Measurements from ENCODE around the gene LCN15. TPM values are rescaled to one million over a fixed set of nuclear protein-coding genes. Genes with fewer than 3 reads are reported as not detected.

LCN15 gene
- total and polyA plus RNA-seq, 10 of the 15 experiments (the other 5 are each of a cell fraction or from before 2014, with no cell fraction given): 0.37 to 0.50 TPM; not detected in 8

GRCh38 chr9:136732444-136733178 is 31.7 kb downstream of the LCN15 start:
- intact Hi-C loops (cut with micrococcal nuclease; ENCODE audit: unreplicated experiment): no loop called here
- no peak overlapping the region for H2AFZ ChIP-seq (ENCODE audit: control insufficient read depth, low read depth, low read length)
- no TSS peak for BruUV-seq (replicated peaks)
- no peak overlapping the region for H3K4me2 ChIP-seq (ENCODE audit: control insufficient read depth, insufficient read depth)
- TF ChIP-seq, protein P1, sequence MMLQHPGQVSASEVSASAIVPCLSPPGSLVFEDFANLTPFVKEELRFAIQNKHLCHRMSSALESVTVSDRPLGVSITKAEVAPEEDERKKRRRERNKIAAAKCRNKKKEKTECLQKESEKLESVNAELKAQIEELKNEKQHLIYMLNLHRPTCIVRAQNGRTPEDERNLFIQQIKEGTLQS (IDR thresholded peaks at IDR 0.05; ENCODE audit: borderline replicate concordance, extremely low read depth, low read depth, low read length): no peak
- TF ChIP-seq, protein P2, sequence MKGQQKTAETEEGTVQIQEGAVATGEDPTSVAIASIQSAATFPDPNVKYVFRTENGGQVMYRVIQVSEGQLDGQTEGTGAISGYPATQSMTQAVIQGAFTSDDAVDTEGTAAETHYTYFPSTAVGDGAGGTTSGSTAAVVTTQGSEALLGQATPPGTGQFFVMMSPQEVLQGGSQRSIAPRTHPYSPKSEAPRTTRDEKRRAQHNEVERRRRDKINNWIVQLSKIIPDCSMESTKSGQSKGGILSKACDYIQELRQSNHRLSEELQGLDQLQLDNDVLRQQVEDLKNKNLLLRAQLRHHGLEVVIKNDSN (IDR thresholded peaks at IDR 0.05; ENCODE audit: borderline replicate concordance, extremely low read length, insufficient read depth, low read depth, low read length): peak; percentile 44
- TF ChIP-seq BHLHE40 (IDR thresholded peaks at IDR 0.05; ENCODE audit: borderline replicate concordance in 1 of 2, low read depth in 2 of 2, low read length in 1 of 2): peak in 1 of 2 experiments; percentile 39; a peak in 1 of 4 replicates
- no peak overlapping the region for H3K27ac ChIP-seq (ENCODE audit: control insufficient read depth, insufficient read depth)
- H3K36me3 ChIP-seq (ENCODE audit: control insufficient read depth in 2 of 2, insufficient read depth in 2 of 2, low read length in 1 of 2): no peaks in the 10 kb centered on the region
- no peak for FAIRE-seq
- H3K9me3 ChIP-seq (replicated peaks; ENCODE audit: control insufficient read depth, insufficient read depth, low read length): no peaks in the 10 kb centered on the region
- CTCF ChIA-PET: interaction anchor here (1.1 kb wide), 1 partner anchor 9 kb away, joined by 4 read pairs; no protein-coding TSS in a partner anchor
- H3K9ac ChIP-seq (ENCODE audit: control insufficient read depth, insufficient read depth, low read length): no peak overlapping the region
- no peaks in the 10 kb centered on the region; the same call in 1 of the 2 replicates for H4K20me1 ChIP-seq (ENCODE audit: control insufficient read depth, insufficient read depth)
- ATAC-seq: no peak
- POLR2A ChIA-PET: interaction anchor here (0.6 kb wide), 1 partner anchor 40 kb away, joined by 3 read pairs; no protein-coding TSS in a partner anchor
- no peak for DNase-seq (ENCODE audit: low read depth, low spot score)
- in situ Hi-C loops (cut with MboI): no loop called here
- H3K27me3 ChIP-seq (replicated peaks in 1 of 2; ENCODE audit: control insufficient read depth in 2 of 2, insufficient read depth in 2 of 2, low read length in 1 of 2): no peaks in the 10 kb centered on the region
- SMC1A ChIA-PET (ENCODE audit: uncharacterized antibody, unreplicated experiment): no interaction called here
- WGBS (ENCODE audit: insufficient coverage, insufficient replicate concordance, low lambda C conversion rate, missing lambda C conversion rate): 51% methylated on average over 14 of the region's 16 CpGs
- RAD21 ChIA-PET (ENCODE audit: unreplicated experiment): no interaction called here
- H3K4me1 ChIP-seq (ENCODE audit: control insufficient read depth, insufficient read depth, low read length): peaks cover 6% of the 10 kb centered on the region
- no peak overlapping the region for H3K4me3 ChIP-seq
- H3K79me2 ChIP-seq (ENCODE audit: control insufficient read depth, insufficient read depth, low read length): peaks cover 21% of the 10 kb centered on the region
